ENCODE data around the gene BPIFB2. TPM values are rescaled to one million over a fixed set of nuclear protein-coding genes. Genes with fewer than 3 reads are reported as not detected.

Gene BPIFB2
- total RNA-seq, 1 donor from 2014 or later: not detected

DNA sequence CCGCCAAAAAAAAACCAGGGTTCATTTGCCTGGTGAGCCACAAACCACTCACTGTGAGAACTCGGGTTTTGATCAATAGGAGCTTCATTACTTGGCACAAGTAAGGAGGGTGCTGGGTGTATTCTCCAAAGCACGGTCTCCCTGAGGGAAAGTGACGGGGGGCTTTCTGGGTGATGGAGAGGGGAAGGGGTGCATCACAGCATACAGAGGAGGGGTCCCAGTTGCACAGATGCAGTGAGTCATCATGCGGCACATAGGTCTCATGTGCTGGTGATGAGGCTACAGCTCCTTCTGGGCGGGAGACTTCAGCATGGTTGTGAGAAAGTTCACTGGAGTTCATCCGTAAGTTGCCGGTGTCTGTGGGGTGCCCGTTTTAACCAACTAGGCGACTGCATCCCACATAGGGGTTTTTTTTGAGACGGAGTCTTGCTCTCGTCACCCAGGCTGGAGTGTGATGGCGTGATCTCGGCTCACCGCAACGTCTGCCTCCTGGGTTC, 39.5 kb upstream of the BPIFB2 start:
- no peaks in the 10 kb centered on the region for H3K27me3 ChIP-seq
- H3K36me3 ChIP-seq: no peaks in the 10 kb centered on the region
- TF ChIP-seq, protein P1, sequence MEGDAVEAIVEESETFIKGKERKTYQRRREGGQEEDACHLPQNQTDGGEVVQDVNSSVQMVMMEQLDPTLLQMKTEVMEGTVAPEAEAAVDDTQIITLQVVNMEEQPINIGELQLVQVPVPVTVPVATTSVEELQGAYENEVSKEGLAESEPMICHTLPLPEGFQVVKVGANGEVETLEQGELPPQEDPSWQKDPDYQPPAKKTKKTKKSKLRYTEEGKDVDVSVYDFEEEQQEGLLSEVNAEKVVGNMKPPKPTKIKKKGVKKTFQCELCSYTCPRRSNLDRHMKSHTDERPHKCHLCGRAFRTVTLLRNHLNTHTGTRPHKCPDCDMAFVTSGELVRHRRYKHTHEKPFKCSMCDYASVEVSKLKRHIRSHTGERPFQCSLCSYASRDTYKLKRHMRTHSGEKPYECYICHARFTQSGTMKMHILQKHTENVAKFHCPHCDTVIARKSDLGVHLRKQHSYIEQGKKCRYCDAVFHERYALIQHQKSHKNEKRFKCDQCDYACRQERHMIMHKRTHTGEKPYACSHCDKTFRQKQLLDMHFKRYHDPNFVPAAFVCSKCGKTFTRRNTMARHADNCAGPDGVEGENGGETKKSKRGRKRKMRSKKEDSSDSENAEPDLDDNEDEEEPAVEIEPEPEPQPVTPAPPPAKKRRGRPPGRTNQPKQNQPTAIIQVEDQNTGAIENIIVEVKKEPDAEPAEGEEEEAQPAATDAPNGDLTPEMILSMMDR (IDR thresholded peaks at IDR 0.05): no peak
- TF ChIP-seq POLR2AphosphoS5 (IDR thresholded peaks at IDR 0.05; ENCODE audit: insufficient read depth in 1 of 2, low read depth in 1 of 2) (no peak), POLR2A (IDR thresholded peaks at IDR 0.05) (no peak)
- intact Hi-C loops (cut with DNase I): no loop called here
- no peak overlapping the region for H3K4me3 ChIP-seq
- peak in 1 of 2 donors; percentile 40 for DNase-seq (ENCODE audit: extremely low spot score in 2 of 2)
- no peaks in the 10 kb centered on the region for H3K4me1 ChIP-seq
- H3K27ac ChIP-seq: no peak overlapping the region
- no peaks in the 10 kb centered on the region for H3K9me3 ChIP-seq

DNA sequence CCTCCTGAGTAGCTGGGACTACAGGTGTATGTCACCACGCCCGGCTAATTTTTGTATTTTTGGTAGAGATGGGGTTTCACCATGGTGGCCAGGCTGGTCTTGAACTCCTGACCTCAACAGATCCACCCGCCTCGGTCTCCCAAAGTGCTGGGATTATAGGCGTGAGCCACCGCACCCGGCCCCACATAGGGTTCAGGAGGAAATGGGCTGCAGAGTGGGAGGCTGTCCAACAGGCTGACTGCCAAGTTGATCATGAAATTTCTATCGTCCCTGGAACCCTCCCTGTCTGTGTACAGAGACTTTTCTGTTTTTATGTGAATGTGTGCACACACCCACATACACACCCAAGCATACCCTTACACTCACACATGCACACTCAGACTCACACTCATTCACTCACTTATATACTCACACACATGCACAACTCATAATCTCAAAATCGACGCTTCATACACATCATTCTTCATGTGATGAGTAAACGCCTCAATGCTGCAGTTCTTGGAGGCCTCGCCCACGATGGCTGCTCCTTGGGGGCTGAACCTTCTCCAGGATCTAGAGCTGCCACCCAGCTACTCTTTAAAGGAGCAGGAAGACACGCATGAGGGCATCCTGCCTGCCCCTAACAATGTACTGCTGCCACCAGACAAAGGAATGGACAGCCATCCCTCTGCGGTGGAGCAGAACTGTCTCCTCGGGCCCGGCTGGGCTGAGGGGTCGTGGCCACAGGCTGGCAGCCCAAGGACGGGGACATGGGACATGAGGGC, 38.8 kb upstream of the BPIFB2 start:
- peak in 1 of 2 donors; percentile 74 for DNase-seq (ENCODE audit: extremely low spot score in 2 of 2)
- no peaks in the 10 kb centered on the region for H3K36me3 ChIP-seq
- H3K9me3 ChIP-seq: no peaks in the 10 kb centered on the region
- H3K4me1 ChIP-seq: no peaks in the 10 kb centered on the region
- H3K4me3 ChIP-seq: no peak overlapping the region
- TF ChIP-seq, protein P1 (IDR thresholded peaks at IDR 0.05): no peak
- no peak for TF ChIP-seq POLR2AphosphoS5 (IDR thresholded peaks at IDR 0.05; ENCODE audit: insufficient read depth in 1 of 2, low read depth in 1 of 2)
- no peak for TF ChIP-seq POLR2A (IDR thresholded peaks at IDR 0.05)
- intact Hi-C loops (cut with DNase I): no loop called here
- no peak overlapping the region for H3K27ac ChIP-seq
- H3K27me3 ChIP-seq: no peaks in the 10 kb centered on the region

DNA sequence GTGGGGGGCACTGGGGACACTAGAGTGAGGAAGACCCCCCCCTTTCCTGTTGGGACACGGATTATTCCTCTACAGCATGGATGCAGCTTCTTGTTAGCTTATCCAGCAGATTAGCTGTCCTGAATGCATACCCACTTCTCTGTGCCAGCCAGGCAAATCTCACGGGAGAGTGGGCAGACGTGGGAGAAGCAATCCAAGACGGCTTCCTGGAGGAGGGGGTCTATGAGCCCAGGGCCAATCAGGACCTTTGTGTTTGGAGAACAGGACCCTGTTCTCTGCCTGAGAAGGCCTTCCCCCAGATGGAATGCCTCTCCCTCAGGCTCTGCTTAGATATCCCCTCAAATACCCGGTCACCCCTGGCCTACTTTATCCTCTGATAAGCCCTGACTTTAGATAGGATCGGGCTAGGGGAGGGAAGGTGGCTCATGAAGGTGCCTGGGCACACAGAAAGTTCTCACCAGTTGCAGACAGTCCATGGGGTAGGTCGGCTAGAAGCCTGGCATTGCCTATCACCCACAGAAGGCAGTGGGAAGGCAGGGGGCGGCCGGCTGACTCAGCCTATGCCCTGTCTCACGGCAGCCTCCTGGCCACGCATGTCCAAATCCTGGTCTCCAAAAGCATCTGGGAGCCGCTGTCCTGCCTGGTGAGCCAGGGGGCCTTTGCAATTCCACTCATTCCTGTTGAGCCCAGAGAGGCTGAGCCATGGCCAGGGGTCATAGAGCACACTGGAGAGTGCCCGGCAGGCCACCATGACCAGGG, 38.0 kb upstream of the BPIFB2 start:
- H3K36me3 ChIP-seq: no peaks in the 10 kb centered on the region
- H3K9me3 ChIP-seq: no peaks in the 10 kb centered on the region
- DNase-seq (ENCODE audit: extremely low spot score in 2 of 2): peak in 1 of 2 donors; percentile 54
- H3K27me3 ChIP-seq: no peaks in the 10 kb centered on the region
- intact Hi-C loops (cut with DNase I): no loop called here
- no peaks in the 10 kb centered on the region for H3K4me1 ChIP-seq
- no peak overlapping the region for H3K27ac ChIP-seq
- H3K4me3 ChIP-seq: no peak overlapping the region
- TF ChIP-seq, protein P1 (IDR thresholded peaks at IDR 0.05): no peak
- TF ChIP-seq POLR2A (IDR thresholded peaks at IDR 0.05): no peak
- TF ChIP-seq POLR2AphosphoS5 (IDR thresholded peaks at IDR 0.05; ENCODE audit: insufficient read depth in 1 of 2, low read depth in 1 of 2): no peak

DNA sequence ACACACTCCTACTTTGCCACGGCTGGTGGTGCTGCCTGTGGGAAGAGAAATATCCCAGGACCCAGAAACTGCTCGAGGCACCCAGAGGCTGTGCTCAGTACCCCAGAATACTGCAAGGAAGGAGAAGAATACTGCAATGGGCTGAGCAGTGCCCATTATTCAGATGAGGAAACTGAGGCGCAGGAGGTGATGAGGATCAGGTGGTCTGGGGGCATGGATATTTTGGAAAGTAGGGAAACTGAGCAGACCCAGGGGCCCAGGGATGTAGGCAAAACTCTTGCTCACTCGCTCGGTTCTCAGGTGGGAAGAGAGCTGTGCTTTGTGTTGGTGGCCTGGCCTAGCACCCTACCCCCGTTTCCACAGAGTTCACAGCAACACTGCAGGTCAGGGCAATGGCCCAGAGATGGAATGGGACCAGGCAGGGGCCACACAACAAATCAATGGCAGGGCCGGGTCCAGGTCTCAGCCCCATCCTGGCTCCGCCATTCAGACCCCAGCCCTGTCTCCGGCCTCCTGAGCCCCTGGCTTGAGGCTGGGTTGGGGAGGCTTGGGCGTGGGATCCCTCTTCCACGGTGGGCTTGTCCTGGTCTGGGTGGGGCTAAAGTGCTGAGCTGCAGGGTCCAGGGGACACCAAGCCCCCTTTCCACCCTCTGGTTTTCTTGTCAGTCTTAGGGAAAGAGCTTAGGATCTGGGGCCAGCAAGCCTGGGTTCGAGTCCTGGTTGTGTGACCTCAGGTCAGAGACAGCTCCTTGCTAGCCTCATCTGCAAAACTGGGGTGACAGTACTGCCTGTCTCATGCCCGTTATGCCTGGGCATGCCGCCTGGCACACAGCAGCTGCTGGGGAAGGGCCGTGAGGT, 37.2 kb upstream of the BPIFB2 start:
- Histone ChIP-seq H3K36me3 (no peaks in the 10 kb centered on the region), H3K4me3 (no peak overlapping the region), H3K27me3 (no peaks in the 10 kb centered on the region), H3K4me1 (no peaks in the 10 kb centered on the region), H3K27ac (no peak overlapping the region), H3K9me3 (no peaks in the 10 kb centered on the region)
- intact Hi-C loops (cut with DNase I): no loop called here
- TF ChIP-seq POLR2A (IDR thresholded peaks at IDR 0.05) (no peak), POLR2AphosphoS5 (IDR thresholded peaks at IDR 0.05; ENCODE audit: insufficient read depth in 1 of 2, low read depth in 1 of 2) (no peak)
- TF ChIP-seq, protein P1 (IDR thresholded peaks at IDR 0.05): no peak
- DNase-seq (ENCODE audit: extremely low spot score in 2 of 2): peak in 1 of 2 donors; percentile 58
